HEK293 (cell line): Measurements from ENCODE around the gene ALKBH2.

Source experiments
- CTCF ChIA-PET: fragments of 350-600 bp; formaldehyde crosslinking; extraction: SDS; loops from one replicate; lab custom pipeline; 2021; ENCODE audit warnings: antibody characterized with exemption; lab: Yijun Ruan, JAX
- POLR2A ChIA-PET: fragments of 300-600 bp; formaldehyde crosslinking; extraction: SDS; loops from one replicate; lab custom pipeline; 2020; ENCODE audit warnings: antibody characterized with exemption, inconsistent platforms; lab: Yijun Ruan, JAX
- H3K27ac ChIP-seq: fragments of 200-500 bp; sonication (Bioruptor generic); 2 replicates; pipeline ENCODE4 v1.5.1; 2014; ENCODE audit warnings: low read depth, low read length, control low read depth, inconsistent platforms; ENCODE audit errors: extremely low read depth
- H3K36me3 ChIP-seq, 2 experiments: fragments of 200-500 bp in 1 of 2; sonication (Bioruptor generic) in 1 of 2; 1 replicate in 1 of 2; 2 replicates in 1 of 2; pipeline ENCODE4 v1.5.1; 2014 to 2017; ENCODE audit warnings: inconsistent platforms in 2 of 2, low read length in 2 of 2; ENCODE audit not compliant: control insufficient read depth in 2 of 2, insufficient read depth in 1 of 2
- H3K4me1 ChIP-seq: fragments of 200-500 bp; sonication (Bioruptor generic); 2 replicates; pipeline ENCODE4 v1.5.1; 2014; ENCODE audit warnings: mild to moderate bottlenecking, low read length, inconsistent platforms; ENCODE audit not compliant: control insufficient read depth, insufficient read depth
- H3K4me3 ChIP-seq: 2 replicates; pipeline ENCODE4 v1.5.1; 2011; ENCODE audit warnings: low read depth, mild to moderate bottlenecking, control low read depth, low read length, moderate library complexity
- H3K9me3 ChIP-seq: fragments of 200-500 bp; sonication (Bioruptor generic); 2 replicates; pipeline ENCODE4 v1.5.1; 2014; ENCODE audit warnings: low read depth, low read length, inconsistent platforms; ENCODE audit not compliant: control insufficient read depth, insufficient read depth
- GLIS1 ChIP-seq: fragments of 450-650 bp; formaldehyde crosslinking; IDR thresholded peaks from 2 replicates; pipeline ENCODE4 v1.5.1; 2016; ENCODE audit warnings: missing biosample characterization, missing genetic modification characterization
- KLF8 ChIP-seq: fragments of 450-650 bp; formaldehyde crosslinking; IDR thresholded peaks from 2 replicates; pipeline ENCODE4 v1.5.1; 2016; ENCODE audit warnings: missing biosample characterization, missing genetic modification characterization
- MYNN ChIP-seq: fragments of 450-650 bp; formaldehyde crosslinking; IDR thresholded peaks from 2 replicates; pipeline ENCODE4 v1.5.1; 2016; ENCODE audit warnings: missing biosample characterization, missing genetic modification characterization, borderline replicate concordance
- MZF1 ChIP-seq: fragments of 450-650 bp; formaldehyde crosslinking; IDR thresholded peaks from 2 replicates; pipeline ENCODE4 v1.5.1; 2017; ENCODE audit warnings: missing biosample characterization, missing genetic modification characterization, borderline replicate concordance
- RBAK ChIP-seq: fragments of 450-650 bp; formaldehyde crosslinking; IDR thresholded peaks from 2 replicates; pipeline ENCODE4 v1.5.1; 2016; ENCODE audit warnings: missing biosample characterization, missing genetic modification characterization
- TRIM28 ChIP-seq: IDR thresholded peaks from 2 replicates; pipeline ENCODE4 v1.6.1; 2011; ENCODE audit warnings: low read length, control low read depth, borderline replicate concordance
- ZBTB17 ChIP-seq: fragments of 450-650 bp; formaldehyde crosslinking; IDR thresholded peaks from 2 replicates; pipeline ENCODE4 v1.5.1; 2016; ENCODE audit warnings: missing biosample characterization, missing genetic modification characterization
- ZNF121 ChIP-seq: fragments of 450-650 bp; formaldehyde crosslinking; IDR thresholded peaks from 2 replicates; pipeline ENCODE4 v1.5.1; 2016; ENCODE audit warnings: missing biosample characterization, missing genetic modification characterization
- ZNF146 ChIP-seq: fragments of 450-650 bp; formaldehyde crosslinking; IDR thresholded peaks from 2 replicates; pipeline ENCODE4 v1.5.1; 2016; ENCODE audit warnings: missing biosample characterization, missing genetic modification characterization
- ZNF16 ChIP-seq: fragments of 450-650 bp; formaldehyde crosslinking; IDR thresholded peaks from 2 replicates; pipeline ENCODE4 v1.5.1; 2016; ENCODE audit warnings: low read depth, missing biosample characterization, missing genetic modification characterization
- TF ChIP-seq, protein P1 (sequence below): fragments of 450-650 bp; formaldehyde crosslinking; IDR thresholded peaks from 2 replicates; pipeline ENCODE4 v1.5.1; 2016; ENCODE audit warnings: missing biosample characterization, missing genetic modification characterization
- TF ChIP-seq, protein P2 (sequence below): fragments of 450-650 bp; formaldehyde crosslinking; IDR thresholded peaks from 2 replicates; pipeline ENCODE4 v1.5.1; 2017; ENCODE audit warnings: missing biosample characterization, missing genetic modification characterization
- TF ChIP-seq, protein P3 (sequence below): fragments of 450-650 bp; formaldehyde crosslinking; IDR thresholded peaks from 2 replicates; pipeline ENCODE4 v1.5.1; 2016; ENCODE audit warnings: missing biosample characterization, missing genetic modification characterization
- TF ChIP-seq, protein P4 (sequence below): fragments of 450-650 bp; formaldehyde crosslinking; IDR thresholded peaks from 2 replicates; pipeline ENCODE4 v1.5.1; 2016; ENCODE audit warnings: missing biosample characterization, missing genetic modification characterization
- TF ChIP-seq, protein P5 (sequence below): fragments of 450-650 bp; formaldehyde crosslinking; IDR thresholded peaks from 2 replicates; pipeline ENCODE4 v1.5.1; 2017; ENCODE audit warnings: missing biosample characterization, missing genetic modification characterization
- TF ChIP-seq, protein P6 (sequence below): fragments of 450-650 bp; formaldehyde crosslinking; IDR thresholded peaks from 2 replicates; pipeline ENCODE4 v1.5.1; 2016; ENCODE audit warnings: missing biosample characterization, missing genetic modification characterization

ALKBH2 gene

DNA sequence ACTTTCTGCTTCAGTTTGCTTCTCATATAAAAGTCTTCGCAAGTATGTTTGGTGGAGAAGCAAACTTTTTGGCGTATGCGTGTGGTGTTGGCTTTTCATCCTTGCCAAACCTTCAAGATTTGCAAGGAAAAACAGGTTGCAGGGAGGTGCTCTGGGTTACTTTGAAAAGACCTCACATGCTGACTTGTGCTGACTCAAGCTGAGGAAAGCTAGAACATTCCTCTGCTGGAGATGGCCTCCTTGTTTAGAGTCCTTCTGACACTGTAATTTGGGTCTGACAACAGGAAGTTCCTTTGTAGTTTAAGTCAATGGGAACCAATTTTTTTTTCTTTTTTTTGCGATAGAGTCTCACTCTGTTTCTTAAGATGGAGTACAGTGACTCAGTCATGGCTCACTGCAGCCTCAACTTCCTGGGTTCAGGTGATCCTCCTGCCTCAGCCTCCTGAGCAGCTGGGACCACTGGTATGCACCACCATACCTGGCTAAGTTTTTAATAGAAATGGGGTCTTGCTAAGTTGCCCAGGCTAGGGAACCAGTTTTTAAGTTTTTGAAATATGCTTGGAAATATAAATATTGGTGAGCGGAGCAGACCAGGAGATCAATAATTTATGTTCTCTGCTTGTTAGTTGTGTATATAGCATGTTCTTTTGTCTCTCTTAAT, 20.5 kb upstream of the ALKBH2 start:
- Histone ChIP-seq H3K27ac (no peak overlapping the region), H3K9me3 (no peaks in the 10 kb centered on the region), H3K4me1 (peaks cover 11% of the 10 kb centered on the region), H3K36me3 (peaks cover 0 to 15% of the 10 kb centered on the region in 2 experiments; a peak in 2 of 3 replicates), H3K4me3 (no peak overlapping the region)
- POLR2A ChIA-PET: no interaction called here
- CTCF ChIA-PET: interaction anchor here (1.2 to 3.0 kb wide), 4 partner anchors 9 to 264 kb away, joined by 3 to 22 read pairs (median 10); no protein-coding TSS in a partner anchor
- TF ChIP-seq RBAK (tag by site-specific recombination) (no peak), MZF1 (tag by site-specific recombination) (no peak), ZNF146 (tag by site-specific recombination) (no peak), ZNF16 (no peak), ZNF121 (tag by site-specific recombination) (peak; percentile 79)
- TF ChIP-seq, protein P1, sequence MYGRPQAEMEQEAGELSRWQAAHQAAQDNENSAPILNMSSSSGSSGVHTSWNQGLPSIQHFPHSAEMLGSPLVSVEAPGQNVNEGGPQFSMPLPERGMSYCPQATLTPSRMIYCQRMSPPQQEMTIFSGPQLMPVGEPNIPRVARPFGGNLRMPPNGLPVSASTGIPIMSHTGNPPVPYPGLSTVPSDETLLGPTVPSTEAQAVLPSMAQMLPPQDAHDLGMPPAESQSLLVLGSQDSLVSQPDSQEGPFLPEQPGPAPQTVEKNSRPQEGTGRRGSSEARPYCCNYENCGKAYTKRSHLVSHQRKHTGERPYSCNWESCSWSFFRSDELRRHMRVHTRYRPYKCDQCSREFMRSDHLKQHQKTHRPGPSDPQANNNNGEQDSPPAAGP (tag by site-specific recombination): no peak
- TF ChIP-seq, protein P2, sequence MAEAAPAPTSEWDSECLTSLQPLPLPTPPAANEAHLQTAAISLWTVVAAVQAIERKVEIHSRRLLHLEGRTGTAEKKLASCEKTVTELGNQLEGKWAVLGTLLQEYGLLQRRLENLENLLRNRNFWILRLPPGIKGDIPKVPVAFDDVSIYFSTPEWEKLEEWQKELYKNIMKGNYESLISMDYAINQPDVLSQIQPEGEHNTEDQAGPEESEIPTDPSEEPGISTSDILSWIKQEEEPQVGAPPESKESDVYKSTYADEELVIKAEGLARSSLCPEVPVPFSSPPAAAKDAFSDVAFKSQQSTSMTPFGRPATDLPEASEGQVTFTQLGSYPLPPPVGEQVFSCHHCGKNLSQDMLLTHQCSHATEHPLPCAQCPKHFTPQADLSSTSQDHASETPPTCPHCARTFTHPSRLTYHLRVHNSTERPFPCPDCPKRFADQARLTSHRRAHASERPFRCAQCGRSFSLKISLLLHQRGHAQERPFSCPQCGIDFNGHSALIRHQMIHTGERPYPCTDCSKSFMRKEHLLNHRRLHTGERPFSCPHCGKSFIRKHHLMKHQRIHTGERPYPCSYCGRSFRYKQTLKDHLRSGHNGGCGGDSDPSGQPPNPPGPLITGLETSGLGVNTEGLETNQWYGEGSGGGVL (tag by site-specific recombination): no peak

DNA sequence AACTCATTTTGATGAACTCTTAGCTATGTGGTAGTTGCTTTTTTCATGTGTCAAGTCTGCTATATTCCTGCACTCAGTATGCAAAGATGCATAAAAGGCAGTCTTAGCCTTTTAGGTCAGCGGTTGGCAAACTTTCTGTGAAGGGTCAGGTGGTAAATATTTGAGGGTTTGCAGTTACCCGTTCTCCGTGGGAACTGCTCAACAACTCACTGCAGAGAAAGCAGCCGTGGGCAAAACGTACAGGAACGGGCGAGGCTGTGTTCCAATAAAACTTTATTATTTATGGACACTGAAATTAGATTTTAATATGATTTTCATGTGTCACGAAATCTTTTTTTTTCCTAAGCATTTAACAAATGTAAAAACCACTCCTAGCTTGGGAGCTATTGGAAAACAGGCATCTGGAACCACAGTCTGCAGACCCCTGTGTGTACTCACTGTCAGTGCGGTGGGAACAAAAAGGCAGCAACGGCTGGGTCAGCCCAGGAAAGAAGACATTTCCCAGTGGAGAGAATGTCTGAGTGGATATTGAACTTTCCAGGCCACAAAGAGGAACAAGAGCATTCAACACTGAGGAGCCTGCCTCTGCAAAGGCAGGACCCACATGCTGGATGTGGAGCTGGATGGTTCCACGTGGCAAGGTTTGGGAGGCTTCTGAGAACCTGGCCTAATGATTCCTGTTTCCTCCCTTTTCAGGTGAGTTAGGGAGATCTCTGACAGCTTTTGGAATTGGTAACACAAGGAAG, 19.6 kb upstream of the ALKBH2 start:
- no peaks in the 10 kb centered on the region for H3K9me3 ChIP-seq
- no peak overlapping the region for H3K27ac ChIP-seq
- POLR2A ChIA-PET: no interaction called here
- H3K36me3 ChIP-seq: peaks cover 7 to 24% of the 10 kb centered on the region in 2 experiments; a peak in 2 of 3 replicates
- CTCF ChIA-PET: interaction anchor here (0.5 to 3.0 kb wide), 18 partner anchors 8 to 995 kb away, joined by 3 to 22 read pairs (median 5); no protein-coding TSS in a partner anchor
- peaks cover 11% of the 10 kb centered on the region for H3K4me1 ChIP-seq
- H3K4me3 ChIP-seq: no peak overlapping the region
- TF ChIP-seq ZBTB17 (tag by site-specific recombination) (peak; percentile 53; the same call in 1 of the 2 replicates), GLIS1 (tag by site-specific recombination) (no peak)

DNA sequence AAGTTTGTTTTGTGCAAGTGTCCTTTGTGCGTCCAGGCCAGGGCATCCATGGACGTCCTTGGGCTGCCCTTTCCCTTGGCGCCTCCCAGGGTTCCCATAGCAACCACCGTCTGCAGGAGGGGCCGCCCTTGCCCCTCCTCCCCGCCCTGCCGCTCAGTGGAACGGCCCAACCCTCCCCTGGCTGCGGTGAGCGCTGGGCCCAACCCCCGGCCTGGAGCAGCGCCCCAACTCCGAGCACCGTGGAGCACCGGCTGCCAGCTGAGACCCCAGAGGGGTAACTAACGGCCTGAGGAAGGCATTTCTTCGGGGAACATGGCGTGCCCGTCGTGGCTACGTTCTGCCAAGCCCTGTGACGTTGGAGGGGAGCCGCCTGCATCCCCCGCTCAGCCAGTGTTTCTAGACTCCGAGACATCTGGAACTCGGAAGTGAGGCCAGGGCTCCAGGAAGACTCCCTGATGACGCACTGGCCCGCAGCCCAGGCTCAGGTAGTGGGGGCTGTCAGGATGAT, 17.8 kb upstream of the ALKBH2 start:
- H3K4me3 ChIP-seq: peak overlapping the region; percentile 47
- H3K4me1 ChIP-seq: peaks cover 11% of the 10 kb centered on the region
- peaks cover 23 to 39% of the 10 kb centered on the region in 2 experiments for H3K36me3 ChIP-seq
- ChIA-PET POLR2A (no interaction called here), CTCF (interaction anchor here (0.6 to 3.0 kb wide), 11 partner anchors 10 to 284 kb away, joined by 3 to 22 read pairs (median 8); no protein-coding TSS in a partner anchor)
- H3K27ac ChIP-seq: peak overlapping the region; percentile 77
- H3K9me3 ChIP-seq: no peaks in the 10 kb centered on the region
- TF ChIP-seq, protein P3, sequence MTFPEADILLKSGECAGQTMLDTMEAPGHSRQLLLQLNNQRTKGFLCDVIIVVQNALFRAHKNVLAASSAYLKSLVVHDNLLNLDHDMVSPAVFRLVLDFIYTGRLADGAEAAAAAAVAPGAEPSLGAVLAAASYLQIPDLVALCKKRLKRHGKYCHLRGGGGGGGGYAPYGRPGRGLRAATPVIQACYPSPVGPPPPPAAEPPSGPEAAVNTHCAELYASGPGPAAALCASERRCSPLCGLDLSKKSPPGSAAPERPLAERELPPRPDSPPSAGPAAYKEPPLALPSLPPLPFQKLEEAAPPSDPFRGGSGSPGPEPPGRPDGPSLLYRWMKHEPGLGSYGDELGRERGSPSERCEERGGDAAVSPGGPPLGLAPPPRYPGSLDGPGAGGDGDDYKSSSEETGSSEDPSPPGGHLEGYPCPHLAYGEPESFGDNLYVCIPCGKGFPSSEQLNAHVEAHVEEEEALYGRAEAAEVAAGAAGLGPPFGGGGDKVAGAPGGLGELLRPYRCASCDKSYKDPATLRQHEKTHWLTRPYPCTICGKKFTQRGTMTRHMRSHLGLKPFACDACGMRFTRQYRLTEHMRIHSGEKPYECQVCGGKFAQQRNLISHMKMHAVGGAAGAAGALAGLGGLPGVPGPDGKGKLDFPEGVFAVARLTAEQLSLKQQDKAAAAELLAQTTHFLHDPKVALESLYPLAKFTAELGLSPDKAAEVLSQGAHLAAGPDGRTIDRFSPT (tag by site-specific recombination): 0 out of 2 replicates have a peak, but pooled peaks have one; percentile 22
- TF ChIP-seq, protein P4, sequence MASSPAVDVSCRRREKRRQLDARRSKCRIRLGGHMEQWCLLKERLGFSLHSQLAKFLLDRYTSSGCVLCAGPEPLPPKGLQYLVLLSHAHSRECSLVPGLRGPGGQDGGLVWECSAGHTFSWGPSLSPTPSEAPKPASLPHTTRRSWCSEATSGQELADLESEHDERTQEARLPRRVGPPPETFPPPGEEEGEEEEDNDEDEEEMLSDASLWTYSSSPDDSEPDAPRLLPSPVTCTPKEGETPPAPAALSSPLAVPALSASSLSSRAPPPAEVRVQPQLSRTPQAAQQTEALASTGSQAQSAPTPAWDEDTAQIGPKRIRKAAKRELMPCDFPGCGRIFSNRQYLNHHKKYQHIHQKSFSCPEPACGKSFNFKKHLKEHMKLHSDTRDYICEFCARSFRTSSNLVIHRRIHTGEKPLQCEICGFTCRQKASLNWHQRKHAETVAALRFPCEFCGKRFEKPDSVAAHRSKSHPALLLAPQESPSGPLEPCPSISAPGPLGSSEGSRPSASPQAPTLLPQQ (tag by site-specific recombination): 0 out of 2 replicates have a peak, but pooled peaks have one; percentile 12
- TF ChIP-seq MYNN (no peak), KLF8 (tag by site-specific recombination) (peak; percentile 76), TRIM28 (no peak)
- TF ChIP-seq, protein P5, sequence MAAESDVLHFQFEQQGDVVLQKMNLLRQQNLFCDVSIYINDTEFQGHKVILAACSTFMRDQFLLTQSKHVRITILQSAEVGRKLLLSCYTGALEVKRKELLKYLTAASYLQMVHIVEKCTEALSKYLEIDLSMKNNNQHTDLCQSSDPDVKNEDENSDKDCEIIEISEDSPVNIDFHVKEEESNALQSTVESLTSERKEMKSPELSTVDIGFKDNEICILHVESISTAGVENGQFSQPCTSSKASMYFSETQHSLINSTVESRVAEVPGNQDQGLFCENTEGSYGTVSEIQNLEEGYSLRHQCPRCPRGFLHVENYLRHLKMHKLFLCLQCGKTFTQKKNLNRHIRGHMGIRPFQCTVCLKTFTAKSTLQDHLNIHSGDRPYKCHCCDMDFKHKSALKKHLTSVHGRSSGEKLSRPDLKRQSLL: peak; percentile 17; the same call in 1 of the 2 replicates
- TF ChIP-seq, protein P6, sequence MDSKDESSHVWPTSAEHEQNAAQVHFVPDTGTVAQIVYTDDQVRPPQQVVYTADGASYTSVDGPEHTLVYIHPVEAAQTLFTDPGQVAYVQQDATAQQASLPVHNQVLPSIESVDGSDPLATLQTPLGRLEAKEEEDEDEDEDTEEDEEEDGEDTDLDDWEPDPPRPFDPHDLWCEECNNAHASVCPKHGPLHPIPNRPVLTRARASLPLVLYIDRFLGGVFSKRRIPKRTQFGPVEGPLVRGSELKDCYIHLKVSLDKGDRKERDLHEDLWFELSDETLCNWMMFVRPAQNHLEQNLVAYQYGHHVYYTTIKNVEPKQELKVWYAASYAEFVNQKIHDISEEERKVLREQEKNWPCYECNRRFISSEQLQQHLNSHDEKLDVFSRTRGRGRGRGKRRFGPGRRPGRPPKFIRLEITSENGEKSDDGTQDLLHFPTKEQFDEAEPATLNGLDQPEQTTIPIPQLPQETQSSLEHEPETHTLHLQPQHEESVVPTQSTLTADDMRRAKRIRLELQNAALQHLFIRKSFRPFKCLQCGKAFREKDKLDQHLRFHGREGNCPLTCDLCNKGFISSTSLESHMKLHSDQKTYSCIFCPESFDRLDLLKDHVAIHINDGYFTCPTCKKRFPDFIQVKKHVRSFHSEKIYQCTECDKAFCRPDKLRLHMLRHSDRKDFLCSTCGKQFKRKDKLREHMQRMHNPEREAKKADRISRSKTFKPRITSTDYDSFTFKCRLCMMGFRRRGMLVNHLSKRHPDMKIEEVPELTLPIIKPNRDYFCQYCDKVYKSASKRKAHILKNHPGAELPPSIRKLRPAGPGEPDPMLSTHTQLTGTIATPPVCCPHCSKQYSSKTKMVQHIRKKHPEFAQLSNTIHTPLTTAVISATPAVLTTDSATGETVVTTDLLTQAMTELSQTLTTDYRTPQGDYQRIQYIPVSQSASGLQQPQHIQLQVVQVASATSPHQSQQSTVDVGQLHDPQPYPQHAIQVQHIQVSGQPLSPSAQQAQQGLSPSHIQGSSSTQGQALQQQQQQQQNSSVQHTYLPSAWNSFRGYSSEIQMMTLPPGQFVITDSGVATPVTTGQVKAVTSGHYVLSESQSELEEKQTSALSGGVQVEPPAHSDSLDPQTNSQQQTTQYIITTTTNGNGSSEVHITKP (tag by site-specific recombination): peak; percentile 90
